Smooth muscle cell of the brain vasculature (primary cell): ENCODE results near the gene UTP15.

Source experiments
- DNase-seq: peaks from one replicate; pipeline ENCODE4 v3.0.0-alpha.2; 2012; ENCODE audit warnings: low read depth, low spot score

Gene UTP15

GRCh38 chr5:73564675-73565074, 868 bp upstream of the UTP15 start:
- DNase-seq = no peak

GRCh38 chr5:73565969-73566547, 515 bp downstream of the UTP15 start:
- DNase-seq = no peak

- DNase-seq = no peak
Observed at GRCh38 chr5:73582285-73583145, 17.0 kb downstream of the UTP15 start.

GRCh38 chr5:73587923-73588322, 22.4 kb downstream of the UTP15 start:
- DNase-seq = no peak

- peak; percentile 85 for DNase-seq
Observed at GRCh38 chr5:73591102-73591695, 25.7 kb downstream of the UTP15 start.

- no peak for DNase-seq
Observed at GRCh38 chr5:73591698-73592501, 26.4 kb downstream of the UTP15 start.

GRCh38 chr5:73592551-73592950, 27.0 kb downstream of the UTP15 start:
- no peak for DNase-seq

GRCh38 chr5:73596705-73597328, 31.3 kb downstream of the UTP15 start:
- DNase-seq = no peak

GRCh38 chr5:73599380-73599779, 33.8 kb downstream of the UTP15 start:
- no peak for DNase-seq

GRCh38 chr5:73603998-73604397, 38.5 kb downstream of the UTP15 start:
- DNase-seq = no peak

- no peak for DNase-seq
Observed at GRCh38 chr5:73605223-73606087, 39.9 kb downstream of the UTP15 start.

- no peak for DNase-seq
Observed at GRCh38 chr5:73606206-73606753, 40.7 kb downstream of the UTP15 start.

- no peak for DNase-seq
Observed at GRCh38 chr5:73607228-73607627, 41.7 kb downstream of the UTP15 start.

- no peak for DNase-seq
Observed at GRCh38 chr5:73612799-73613198, 47.3 kb downstream of the UTP15 start.

- DNase-seq = no peak
Observed at GRCh38 chr5:73615085-73615484, 49.5 kb downstream of the UTP15 start.

GRCh38 chr5:73615947-73616346, 50.4 kb downstream of the UTP15 start:
- DNase-seq = no peak

- DNase-seq = no peak
Observed at GRCh38 chr5:73617510-73618279, 52.2 kb downstream of the UTP15 start.

GRCh38 chr5:73619606-73620333, 54.2 kb downstream of the UTP15 start:
- no peak for DNase-seq

- DNase-seq = no peak
Observed at GRCh38 chr5:73620334-73620687, 54.8 kb downstream of the UTP15 start.
